PC-3 (cell line): ENCODE data around the gene ADAMTS9.

ENCODE experiments used
- EZH2phosphoT487 ChIP-seq: fragments of 300-600 bp; sonication (generic); IDR thresholded peaks from 2 replicates; pipeline ENCODE4 v1.6.1; 2018; ENCODE audit warnings: mild to moderate bottlenecking, antibody characterized with exemption, low read length, borderline replicate concordance
- TF ChIP-seq, protein P1 (sequence below): fragments of 300-600 bp; sonication (generic); conservative IDR thresholded peaks from 2 replicates; pipeline ENCODE4 v1.5.1; 2017; ENCODE audit warnings: antibody characterized with exemption, low read depth, mild to moderate bottlenecking, low read length

GRCh38 chr3:64612916-64613526 is 74.8 kb downstream of the ADAMTS9 start:
- TF ChIP-seq, protein P1, sequence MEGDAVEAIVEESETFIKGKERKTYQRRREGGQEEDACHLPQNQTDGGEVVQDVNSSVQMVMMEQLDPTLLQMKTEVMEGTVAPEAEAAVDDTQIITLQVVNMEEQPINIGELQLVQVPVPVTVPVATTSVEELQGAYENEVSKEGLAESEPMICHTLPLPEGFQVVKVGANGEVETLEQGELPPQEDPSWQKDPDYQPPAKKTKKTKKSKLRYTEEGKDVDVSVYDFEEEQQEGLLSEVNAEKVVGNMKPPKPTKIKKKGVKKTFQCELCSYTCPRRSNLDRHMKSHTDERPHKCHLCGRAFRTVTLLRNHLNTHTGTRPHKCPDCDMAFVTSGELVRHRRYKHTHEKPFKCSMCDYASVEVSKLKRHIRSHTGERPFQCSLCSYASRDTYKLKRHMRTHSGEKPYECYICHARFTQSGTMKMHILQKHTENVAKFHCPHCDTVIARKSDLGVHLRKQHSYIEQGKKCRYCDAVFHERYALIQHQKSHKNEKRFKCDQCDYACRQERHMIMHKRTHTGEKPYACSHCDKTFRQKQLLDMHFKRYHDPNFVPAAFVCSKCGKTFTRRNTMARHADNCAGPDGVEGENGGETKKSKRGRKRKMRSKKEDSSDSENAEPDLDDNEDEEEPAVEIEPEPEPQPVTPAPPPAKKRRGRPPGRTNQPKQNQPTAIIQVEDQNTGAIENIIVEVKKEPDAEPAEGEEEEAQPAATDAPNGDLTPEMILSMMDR, result no peak
- TF ChIP-seq EZH2phosphoT487, result no peak
